ENCODE measurements around the gene MRPL48. TPM values are rescaled to one million over a fixed set of nuclear protein-coding genes. Genes with fewer than 3 reads are reported as not detected.

The MRPL48 gene
- total RNA-seq, 1 experiment from 2014 or later = 66.8 TPM

GRCh38 chr11:73869332-73869949 is 81.8 kb downstream of the MRPL48 start (continued):
- TF ChIP-seq POLR2AphosphoS5 (IDR thresholded peaks at IDR 0.05; ENCODE audit: low read depth, low read length) (no peak; the same call in 1 of the 2 replicates), SP1 (IDR thresholded peaks at IDR 0.05; ENCODE audit: low read depth) (no peak)

- no peaks in the 10 kb centered on the region for H3K9me2 ChIP-seq (ENCODE audit: insufficient read depth)
- H3K27me3 ChIP-seq (ENCODE audit: insufficient read depth, low read length) = no peaks in the 10 kb centered on the region
- peaks cover 19 to 28% of the 10 kb centered on the region in 2 experiments for H3K36me3 ChIP-seq (ENCODE audit: control insufficient read depth in 1 of 2, insufficient read depth in 2 of 2, low read length in 2 of 2)
- intact Hi-C loops (cut with micrococcal nuclease) = no loop called here
- DNase-seq (ENCODE audit: low read depth, low spot score) (no peak), ATAC-seq (no peak)
- no peaks in the 10 kb centered on the region for H3K9me3 ChIP-seq (ENCODE audit: control insufficient read depth in 1 of 2, insufficient read depth in 1 of 2, low read depth in 1 of 2, low read length in 2 of 2)
- ChIA-PET RAD21 (ENCODE audit: low non-redundant PET in 1 of 2, low total read pairs in 2 of 2, uncharacterized antibody in 2 of 2, unreplicated experiment in 2 of 2) (no interaction called here), CTCF (no interaction called here), POLR2A (no interaction called here)
- TF ChIP-seq ZFX (IDR thresholded peaks at IDR 0.05) (no peak), ATF3 (IDR thresholded peaks at IDR 0.05) (no peak), ELF1 (IDR thresholded peaks at IDR 0.05; ENCODE audit: borderline replicate concordance, low read depth) (no peak)
- peaks cover 26% of the 10 kb centered on the region for H3K79me2 ChIP-seq (ENCODE audit: insufficient read depth, low read length)
- no TSS peak for BruUV-seq (replicated peaks)
- H3K9ac ChIP-seq (ENCODE audit: low read length) = no peak overlapping the region
- no peaks in the 10 kb centered on the region for H4K20me1 ChIP-seq (ENCODE audit: insufficient read depth)
- H2AFZ ChIP-seq (ENCODE audit: low read depth, low read length, poor library complexity, severe bottlenecking) = no peak overlapping the region
- no peak overlapping the region for H3K4me2 ChIP-seq (ENCODE audit: low read length)
- H3K4me1 ChIP-seq (ENCODE audit: control insufficient read depth in 1 of 2, insufficient read depth in 2 of 2, low read length in 2 of 2) = peaks cover 3 to 14% of the 10 kb centered on the region in 2 experiments; a peak in 3 of 4 replicates
- no peak overlapping the region for H3K27ac ChIP-seq (ENCODE audit: low read depth, low read length)
- H3K4me3 ChIP-seq (replicated peaks in 1 of 2; ENCODE audit: low read depth in 1 of 2, low read length in 2 of 2) = no peak overlapping the region
Observed at GRCh38 chr11:73870261-73870660, 82.6 kb downstream of the MRPL48 start.

- Histone ChIP-seq H4K20me1 (ENCODE audit: insufficient read depth) (no peaks in the 10 kb centered on the region), H3K4me2 (ENCODE audit: low read length) (no peak overlapping the region), H3K4me3 (replicated peaks in 1 of 2; ENCODE audit: low read depth in 1 of 2, low read length in 2 of 2) (no peak overlapping the region), H3K27me3 (ENCODE audit: insufficient read depth, low read length) (no peaks in the 10 kb centered on the region), H3K36me3 (ENCODE audit: control insufficient read depth in 1 of 2, insufficient read depth in 2 of 2, low read length in 2 of 2) (peaks cover 19 to 35% of the 10 kb centered on the region in 2 experiments), H3K79me2 (ENCODE audit: insufficient read depth, low read length) (peaks cover 45% of the 10 kb centered on the region), H3K9me3 (ENCODE audit: control insufficient read depth in 1 of 2, insufficient read depth in 1 of 2, low read depth in 1 of 2, low read length in 2 of 2) (no peaks in the 10 kb centered on the region), H3K9me2 (ENCODE audit: insufficient read depth) (no peaks in the 10 kb centered on the region), H2AFZ (ENCODE audit: low read depth, low read length, poor library complexity, severe bottlenecking) (no peak overlapping the region), H3K27ac (ENCODE audit: low read depth, low read length) (no peak overlapping the region), H3K4me1 (ENCODE audit: control insufficient read depth in 1 of 2, insufficient read depth in 2 of 2, low read length in 2 of 2) (peaks cover 5 to 18% of the 10 kb centered on the region in 2 experiments; a peak in 3 of 4 replicates), H3K9ac (ENCODE audit: low read length) (no peak overlapping the region)
- intact Hi-C loops (cut with micrococcal nuclease) = no loop called here
- ChIA-PET CTCF (no interaction called here), RAD21 (ENCODE audit: low non-redundant PET in 1 of 2, low total read pairs in 2 of 2, uncharacterized antibody in 2 of 2, unreplicated experiment in 2 of 2) (no interaction called here), POLR2A (interaction anchor here (1.0 kb wide), 1 partner anchor 9 kb away, joined by 3 read pairs; no protein-coding TSS in a partner anchor)
- no peak for ATAC-seq
- TF ChIP-seq ELF1 (IDR thresholded peaks at IDR 0.05; ENCODE audit: borderline replicate concordance, low read depth) (no peak), YY1 (IDR thresholded peaks at IDR 0.05; ENCODE audit: extremely low read depth, insufficient replicate concordance, low read depth, low read length) (no peak), ZFX (IDR thresholded peaks at IDR 0.05) (no peak), MAX (IDR thresholded peaks at IDR 0.05) (no peak)
- DNase-seq (ENCODE audit: low read depth, low spot score) = no peak
- BruUV-seq (replicated peaks) = no TSS peak
Observed at GRCh38 chr11:73872749-73873357, 85.2 kb downstream of the MRPL48 start.
